Heart left ventricle (tissue), 13 donors: ENCODE data around the gene RANBP10.

Experiments
- POLR2A ChIP-seq, 2 donors: fragments of 450-650 bp; IDR thresholded peaks; one replicate each; pipeline ENCODE4 v1.6.1; 2017; ENCODE audit warnings: antibody characterized with exemption in 2 of 2, mild to moderate bottlenecking in 2 of 2, moderate library complexity in 2 of 2
- TF ChIP-seq, protein P1 (sequence below), 12 donors: fragments of 200-600 bp; sonication (generic) in 4 of 12; IDR thresholded peaks; one replicate each; pipeline versions ENCODE4 v1.5.0 to v1.8.0; 2018 to 2022; ENCODE audit warnings: antibody characterized with exemption in 12 of 12, mild to moderate bottlenecking in 5 of 12
- donor health status: ischemic (EF 13 %, LVEDD 7.1; RV severe dilation, severe dysfunction).
- donor health status: DM: no; HTN: yes; CAD: no.
- donor health status: DM: no; HTN: no; CAD: no.
- donor health status: ischemic (EF 25% LVEDD 6.9; RV normal size, moderate dysfunction).
- donor health status: ischemic (EF 25% LVEDD 5.7; RV mildly dilated, moderate dysfunction).
- donor health status: ischemic (EF 35%, LVEDD 5.7; RV mildly dilated, moderate dysfunction).
- donor health status: nonischemic (EF 11% LVEDD 7.7; RV severe dilation, severe dysfunction).
- donor health status: DM: yes; HTN: yes; CAD: no.
- donor health status: PGD.
- donor health status: ischemic (EF 29% LVEDD 5.4; RV normal size, mild dysfunction).
- donor health status: nonischemic (EF 23%, LVEDD 6.1; RV moderate dilation, normal function).

GRCh38 chr16:67731071-67731752 lies 75.1 kb downstream of the RANBP10 start:
- TF ChIP-seq POLR2A (IDR thresholded peaks at IDR 0.05), result no peak
- TF ChIP-seq, protein P1, sequence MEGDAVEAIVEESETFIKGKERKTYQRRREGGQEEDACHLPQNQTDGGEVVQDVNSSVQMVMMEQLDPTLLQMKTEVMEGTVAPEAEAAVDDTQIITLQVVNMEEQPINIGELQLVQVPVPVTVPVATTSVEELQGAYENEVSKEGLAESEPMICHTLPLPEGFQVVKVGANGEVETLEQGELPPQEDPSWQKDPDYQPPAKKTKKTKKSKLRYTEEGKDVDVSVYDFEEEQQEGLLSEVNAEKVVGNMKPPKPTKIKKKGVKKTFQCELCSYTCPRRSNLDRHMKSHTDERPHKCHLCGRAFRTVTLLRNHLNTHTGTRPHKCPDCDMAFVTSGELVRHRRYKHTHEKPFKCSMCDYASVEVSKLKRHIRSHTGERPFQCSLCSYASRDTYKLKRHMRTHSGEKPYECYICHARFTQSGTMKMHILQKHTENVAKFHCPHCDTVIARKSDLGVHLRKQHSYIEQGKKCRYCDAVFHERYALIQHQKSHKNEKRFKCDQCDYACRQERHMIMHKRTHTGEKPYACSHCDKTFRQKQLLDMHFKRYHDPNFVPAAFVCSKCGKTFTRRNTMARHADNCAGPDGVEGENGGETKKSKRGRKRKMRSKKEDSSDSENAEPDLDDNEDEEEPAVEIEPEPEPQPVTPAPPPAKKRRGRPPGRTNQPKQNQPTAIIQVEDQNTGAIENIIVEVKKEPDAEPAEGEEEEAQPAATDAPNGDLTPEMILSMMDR (IDR thresholded peaks at IDR 0.05), result no peak
